ENCODE results near the gene NPBWR2.
"Not testable (repeated sequence)": the region's sequence is repeated elsewhere in the genome, so short reads cannot be mapped to it uniquely, and the experiment has no call there.

The NPBWR2 gene

DNA sequence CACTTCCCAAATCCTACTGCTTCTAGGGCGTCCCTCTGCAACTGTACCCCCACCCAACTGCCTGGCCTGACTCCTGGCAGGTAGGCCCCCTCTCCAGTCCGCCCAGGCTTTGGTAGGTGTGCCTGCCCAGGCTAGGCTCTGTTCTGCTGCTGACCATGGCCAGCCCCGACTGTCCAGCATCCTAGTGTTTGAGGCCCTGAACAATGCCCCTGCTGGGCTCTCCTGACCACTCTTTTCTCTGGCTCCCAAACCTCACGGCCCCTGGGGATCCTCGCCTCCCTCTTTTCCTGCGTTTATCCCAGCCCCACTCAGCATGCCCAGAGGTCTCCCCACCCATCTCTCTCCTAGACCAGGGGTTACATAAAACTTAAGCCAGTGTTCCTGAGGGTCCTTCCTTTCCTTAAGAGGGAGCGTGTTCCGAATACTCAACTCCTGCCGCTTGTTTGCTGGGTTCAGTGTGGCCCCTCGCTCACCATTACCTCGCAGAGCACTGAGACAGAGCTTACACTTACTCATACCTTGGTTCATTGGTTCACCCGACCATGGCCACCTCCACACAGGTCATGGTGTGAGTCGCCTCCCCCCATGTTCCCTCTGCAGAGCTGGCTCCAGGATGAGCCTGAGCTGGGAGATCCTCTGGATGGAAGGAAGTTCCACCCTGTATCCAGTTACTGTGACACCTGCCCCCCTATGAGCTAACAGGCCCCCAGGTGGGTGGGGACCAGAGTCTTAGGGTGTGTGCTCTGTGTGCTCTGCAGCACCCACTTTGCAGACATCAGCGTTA lies 35.8 kb upstream of the NPBWR2 start:
- no peak for DNase-seq

DNA sequence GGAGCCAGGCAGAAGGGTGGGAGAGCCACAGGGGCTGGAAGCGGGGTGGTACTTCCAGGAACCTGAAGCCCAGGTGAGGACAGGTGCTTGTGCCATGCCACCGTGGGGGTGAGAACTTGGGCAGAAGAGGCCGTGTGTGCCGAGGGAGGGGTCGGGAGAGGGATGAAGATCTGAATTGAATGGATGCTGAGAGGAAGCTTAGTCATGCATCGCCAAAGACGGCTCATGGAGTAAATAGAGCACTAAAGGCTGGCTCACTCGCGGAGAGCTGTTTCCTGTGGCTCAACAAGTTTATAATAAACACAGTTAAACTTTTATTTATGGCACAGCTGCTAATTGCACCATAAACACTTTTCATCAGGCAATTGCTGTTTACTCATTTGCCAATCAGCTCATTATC lies 35.2 kb upstream of the NPBWR2 start:
- no peak for DNase-seq

DNA sequence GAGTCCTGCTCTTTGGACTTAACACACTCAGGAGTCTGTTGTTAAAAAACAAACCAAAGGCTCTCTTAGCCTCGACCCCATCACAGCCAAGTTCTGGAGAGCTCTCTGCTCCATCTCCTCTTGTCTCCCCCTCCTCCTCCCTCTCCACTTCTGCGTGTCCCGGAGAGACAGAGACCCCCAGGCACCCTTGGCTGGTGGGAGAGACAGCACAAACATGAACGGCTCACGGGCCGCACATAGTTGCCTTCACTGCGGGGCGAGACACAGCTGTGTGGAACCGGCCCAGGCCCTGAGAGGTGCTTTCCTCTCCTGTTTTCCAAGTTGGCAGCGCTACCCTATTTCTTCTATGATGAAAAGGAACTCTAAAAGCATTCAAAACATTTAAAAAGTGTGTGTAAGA lies 33.6 kb upstream of the NPBWR2 start:
- DNase-seq, result no peak

DNA sequence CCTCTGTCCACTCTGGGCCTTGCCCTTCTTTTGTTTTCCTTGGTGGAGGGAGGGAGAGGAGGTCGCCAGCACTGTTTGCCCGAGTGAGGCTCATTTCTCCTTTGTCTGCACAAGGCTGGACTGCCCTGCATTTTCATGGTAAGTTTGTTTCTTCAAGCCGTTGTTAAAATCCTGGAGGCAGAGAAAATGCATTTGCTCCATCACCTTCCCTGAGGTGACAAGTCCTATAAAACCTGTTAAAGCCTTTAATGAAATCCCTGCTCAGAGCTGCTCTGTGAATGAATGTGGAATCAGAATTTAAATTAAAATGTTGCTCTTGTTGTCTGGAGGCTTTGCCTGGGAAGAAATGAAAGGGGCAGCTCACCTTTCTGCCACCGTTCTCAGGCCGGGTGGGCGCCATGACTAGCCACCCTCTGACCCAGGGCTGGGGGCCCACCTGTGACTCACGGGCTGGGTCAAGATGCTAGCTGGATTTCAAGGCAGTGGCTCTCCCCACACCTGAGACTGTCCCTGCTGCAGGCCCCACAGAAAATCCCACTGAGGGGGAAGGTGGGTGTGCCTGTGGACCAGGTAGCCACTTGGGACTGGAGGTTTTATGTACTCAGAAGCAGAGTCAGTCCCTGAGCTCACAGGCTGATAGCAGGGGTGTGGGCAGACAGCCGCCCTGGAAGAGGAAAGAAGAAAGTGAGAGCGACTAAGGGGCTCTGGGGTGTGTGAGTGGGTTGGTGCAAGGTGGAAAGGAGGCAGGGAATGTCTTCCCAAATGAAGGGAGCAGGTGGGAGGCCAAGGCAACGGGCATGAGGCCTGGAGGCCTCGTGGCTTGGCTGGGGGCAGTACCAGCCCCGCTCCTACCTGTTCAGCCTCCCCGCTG lies 32.9 kb upstream of the NPBWR2 start:
- no peak for DNase-seq

DNA sequence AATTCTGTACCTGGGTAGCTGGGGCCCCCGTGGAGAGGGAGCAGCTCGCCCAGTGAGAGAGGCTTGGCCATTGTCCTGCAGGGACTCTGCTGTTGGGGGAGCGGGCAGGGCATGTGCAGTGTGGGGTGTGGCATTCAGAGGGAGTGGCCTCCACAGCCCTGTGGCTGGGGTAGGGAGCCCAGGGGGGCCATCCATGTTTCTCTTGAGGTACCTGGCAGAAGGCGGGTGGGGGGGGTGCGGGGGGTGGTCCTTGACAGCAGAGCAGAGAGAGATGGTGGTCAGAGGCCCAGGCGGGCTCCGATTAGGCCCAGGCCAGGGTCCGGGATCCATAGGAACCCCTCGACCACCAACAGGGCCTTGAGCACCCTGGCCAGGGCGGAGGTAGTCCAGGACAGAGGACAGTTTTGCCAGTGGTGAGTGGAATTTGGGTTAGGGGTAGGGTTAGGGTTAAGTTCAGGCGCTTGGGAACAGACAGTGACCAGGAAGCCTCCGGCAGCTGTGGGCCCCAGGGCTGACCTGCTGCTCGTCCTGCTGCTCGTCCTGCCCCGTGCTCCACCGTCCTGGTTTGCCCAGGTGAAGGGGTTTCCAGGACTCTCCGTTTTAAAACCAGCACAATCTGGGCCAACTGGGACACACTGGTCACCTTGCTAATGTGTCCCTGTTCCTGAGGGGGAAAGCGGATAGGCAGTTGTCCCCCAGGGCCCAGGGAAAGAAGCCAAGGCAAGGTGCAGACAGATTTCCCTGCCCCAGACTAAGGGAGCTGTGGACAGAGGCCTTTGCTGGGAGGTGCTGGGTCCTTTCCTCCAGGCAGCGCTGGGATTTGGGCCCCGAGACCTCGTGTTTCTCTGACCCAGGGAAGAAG lies 32.1 kb upstream of the NPBWR2 start:
- no peak for DNase-seq

DNA sequence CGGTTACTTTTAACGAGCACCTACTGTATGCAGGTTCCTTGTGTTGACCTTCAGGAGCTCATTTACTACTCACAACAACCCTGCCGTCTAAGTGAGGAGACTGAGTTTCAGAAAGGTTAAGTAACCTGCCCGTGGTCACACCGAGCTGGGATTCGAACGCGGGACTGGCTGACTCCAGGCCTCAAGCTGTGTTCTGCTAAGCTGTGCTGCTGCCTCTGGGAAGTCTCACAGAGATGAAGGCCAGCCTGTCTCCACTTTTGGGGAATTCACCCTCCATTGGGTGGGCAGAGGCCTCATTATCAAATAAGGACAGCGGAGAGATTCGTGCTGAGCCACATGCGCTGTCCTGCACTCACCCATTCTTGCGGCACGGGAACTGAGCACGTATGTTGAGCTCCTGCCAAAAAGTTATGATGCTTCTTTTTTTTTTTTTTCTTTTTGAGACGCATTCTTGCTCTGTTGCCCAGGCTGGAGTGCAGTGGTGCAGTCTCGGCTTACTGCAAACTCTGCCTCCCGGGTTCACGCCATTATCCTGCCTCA lies 31.0 kb upstream of the NPBWR2 start:
- DNase-seq, result no peak

DNA sequence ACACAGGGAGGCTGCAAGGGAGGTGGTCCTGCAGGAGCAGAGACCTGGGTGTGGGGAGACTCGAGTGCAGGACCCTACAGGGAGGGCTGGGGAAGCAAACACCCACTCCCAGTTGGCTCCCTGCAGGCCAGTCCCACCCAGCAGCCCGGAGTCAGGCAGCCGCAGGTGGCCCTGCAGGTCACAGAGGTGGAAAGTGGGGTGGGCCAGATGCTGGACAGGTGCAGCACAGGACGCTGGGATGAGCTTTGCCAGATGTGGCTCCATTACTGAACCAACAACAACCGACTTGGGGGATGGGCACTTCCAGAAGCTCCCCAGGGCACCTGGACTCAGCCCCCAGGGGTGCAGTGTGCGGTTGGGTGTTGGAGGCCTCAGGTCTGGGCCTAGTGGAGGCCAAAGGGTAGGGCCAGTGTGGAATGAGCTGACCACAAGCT lies 30.2 kb upstream of the NPBWR2 start:
- no peak for DNase-seq

DNA sequence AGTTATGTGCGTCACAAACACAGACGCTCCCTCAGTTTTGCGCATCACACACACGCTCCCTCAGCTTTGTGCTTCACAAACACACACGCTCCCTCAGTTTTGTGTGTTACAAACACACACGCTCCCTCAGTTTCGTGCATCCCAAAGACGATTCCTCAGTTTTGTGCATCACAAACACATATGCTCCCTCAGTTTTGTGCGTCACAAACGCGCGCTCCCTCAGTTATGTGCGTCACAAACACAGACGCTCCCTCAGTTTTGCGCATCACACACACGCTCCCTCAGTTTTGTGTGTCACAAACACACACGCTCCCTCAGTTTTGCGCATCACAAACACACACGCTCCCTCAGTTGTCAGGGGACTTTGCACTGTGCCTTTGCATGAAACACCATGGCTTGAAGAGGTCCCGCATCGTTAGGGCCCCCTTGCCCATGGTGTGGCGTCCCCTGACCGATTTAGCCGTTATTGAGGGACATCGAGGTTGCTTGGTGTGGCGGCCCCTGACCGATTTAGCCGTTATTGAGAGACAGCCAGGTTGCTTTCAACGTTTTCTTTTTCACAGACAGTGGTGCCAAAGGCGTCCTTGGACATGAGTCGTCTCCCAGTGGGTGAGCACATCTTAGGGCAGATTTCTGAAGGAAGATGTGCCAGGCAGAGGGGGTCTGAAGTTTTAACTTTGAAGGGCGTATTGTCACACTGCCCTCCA lies 28.8 kb upstream of the NPBWR2 start:
- DNase-seq, result no peak

DNA sequence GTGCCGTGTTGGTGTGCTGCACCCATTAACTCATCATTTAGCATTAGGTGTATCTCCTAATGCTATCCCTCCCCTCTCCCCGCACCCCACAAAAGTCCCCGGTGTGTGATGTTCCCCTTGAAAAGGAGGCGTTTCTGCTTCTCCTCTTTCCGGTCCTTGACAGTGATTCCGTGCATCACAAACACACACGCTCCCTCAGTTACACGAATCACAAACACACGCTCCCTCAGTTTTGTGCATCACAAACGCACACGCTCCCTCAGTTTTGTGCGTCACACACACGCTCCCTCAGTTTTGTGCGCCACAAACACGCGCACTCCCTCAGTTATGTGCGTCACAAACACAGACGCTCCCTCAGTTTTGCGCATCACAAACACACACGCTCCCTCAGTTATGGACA lies 27.4 kb upstream of the NPBWR2 start:
- not testable (repeated sequence) for DNase-seq

DNA sequence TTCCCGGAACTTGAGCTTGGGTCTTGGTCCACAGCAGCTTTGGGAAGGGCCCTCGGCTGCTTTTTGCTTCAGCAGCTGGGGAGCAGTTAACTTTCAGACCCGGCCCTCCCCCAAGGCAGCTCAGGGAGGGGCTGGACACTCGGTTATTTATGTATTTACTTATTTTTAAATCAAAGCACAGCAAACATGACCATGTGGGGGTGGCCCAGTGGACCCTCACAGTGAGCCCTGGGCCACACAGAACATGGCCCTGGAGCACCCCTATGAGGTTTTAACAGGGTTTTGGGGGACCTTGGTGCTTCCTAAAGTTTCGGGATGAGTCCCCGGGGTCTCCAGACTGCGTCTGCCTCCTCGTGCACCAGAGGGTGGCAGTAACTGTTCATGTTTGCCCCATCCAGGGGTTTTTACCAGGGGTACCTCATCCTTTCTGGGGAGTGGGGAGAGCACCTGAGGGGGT lies 26.6 kb upstream of the NPBWR2 start:
- no peak for DNase-seq

DNA sequence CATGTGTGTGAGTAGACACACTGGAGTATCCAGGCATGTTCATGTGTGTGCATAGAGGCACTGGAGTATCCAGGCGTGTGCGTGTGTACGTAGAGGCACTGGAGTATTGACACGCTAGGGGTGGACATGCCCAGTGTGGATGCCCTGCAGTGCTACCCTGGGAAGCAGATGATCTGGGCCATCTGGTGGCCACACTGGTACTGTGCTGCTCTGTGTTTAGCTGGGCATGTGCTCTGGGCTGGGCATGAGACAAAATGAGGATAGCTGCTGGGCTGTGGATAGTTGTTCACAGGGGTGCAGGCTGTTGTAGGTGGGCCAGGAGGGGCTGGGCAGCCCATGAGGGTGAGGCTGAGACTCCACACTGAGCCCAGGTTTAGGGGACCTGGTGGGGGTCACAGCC lies 24.0 kb upstream of the NPBWR2 start:
- no peak for DNase-seq

DNA sequence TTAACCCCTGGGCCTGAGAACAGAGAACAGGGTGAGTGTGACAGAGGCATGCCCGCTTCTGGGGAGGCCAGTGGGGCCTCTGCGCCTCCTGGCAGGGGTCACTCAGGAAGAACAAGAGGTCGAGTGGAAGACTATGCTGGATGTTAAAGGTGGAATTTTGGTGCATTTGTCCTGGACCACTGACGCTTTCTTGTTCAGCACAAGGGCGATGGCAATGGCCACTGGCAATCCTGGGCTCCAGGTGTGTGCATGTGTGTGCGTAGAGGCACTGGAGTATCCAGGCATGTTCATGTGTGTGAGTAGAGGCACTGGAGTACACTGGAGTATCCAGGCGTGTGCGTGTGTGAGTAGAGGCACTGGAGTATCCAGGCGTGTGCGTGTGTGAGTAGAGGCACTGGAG lies 23.5 kb upstream of the NPBWR2 start:
- no peak for DNase-seq

DNA sequence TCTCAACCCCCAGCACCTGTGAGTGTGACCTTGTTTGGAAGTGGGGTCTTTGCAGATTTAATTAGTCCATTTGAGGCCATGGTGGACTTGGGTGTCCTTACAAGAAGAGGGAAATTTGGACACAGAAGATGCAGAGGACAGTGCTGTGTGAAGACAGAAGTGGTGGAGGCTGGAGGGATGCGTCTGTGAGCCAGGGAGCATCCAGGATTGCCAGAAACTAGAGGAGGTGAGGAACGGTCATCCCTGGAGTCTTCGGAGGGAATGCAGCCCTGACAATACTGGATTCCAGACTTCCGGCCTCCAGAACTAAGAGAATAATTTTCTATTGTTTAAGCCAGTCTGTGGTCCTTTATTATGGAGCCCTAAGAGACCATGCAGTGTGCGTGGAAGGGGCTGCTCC lies 22.9 kb upstream of the NPBWR2 start:
- no peak for DNase-seq

DNA sequence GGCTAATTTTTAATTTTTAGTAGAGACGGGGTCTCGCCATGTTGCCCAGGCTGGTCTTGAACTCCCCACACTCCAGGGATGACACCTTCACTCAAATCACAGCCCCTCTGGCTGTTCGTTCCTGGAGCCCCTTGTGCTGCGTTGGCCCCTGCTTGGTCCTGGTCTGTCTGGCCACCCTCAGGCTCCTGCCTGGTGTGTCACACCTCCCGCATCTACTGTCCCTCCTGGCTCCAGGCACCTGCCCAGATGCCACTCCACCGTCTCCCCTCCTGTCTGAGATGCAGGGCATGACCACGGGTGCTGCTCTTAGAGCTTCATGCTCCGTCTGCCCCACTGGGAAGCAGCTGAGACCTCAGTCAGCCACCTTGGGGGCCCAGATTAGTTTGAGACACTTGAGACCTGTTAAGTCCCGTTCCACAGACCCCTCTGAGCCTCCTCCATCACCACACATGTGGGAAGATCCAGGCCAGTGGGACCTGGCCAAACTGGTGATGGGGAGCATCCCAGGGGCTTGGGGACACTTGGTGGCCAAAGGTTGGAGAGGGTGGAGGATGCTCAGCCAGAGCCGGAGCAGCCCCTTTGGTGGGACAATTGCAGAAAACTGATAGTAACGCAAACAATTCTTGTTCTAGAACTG lies 21.9 kb upstream of the NPBWR2 start:
- DNase-seq, result no peak

DNA sequence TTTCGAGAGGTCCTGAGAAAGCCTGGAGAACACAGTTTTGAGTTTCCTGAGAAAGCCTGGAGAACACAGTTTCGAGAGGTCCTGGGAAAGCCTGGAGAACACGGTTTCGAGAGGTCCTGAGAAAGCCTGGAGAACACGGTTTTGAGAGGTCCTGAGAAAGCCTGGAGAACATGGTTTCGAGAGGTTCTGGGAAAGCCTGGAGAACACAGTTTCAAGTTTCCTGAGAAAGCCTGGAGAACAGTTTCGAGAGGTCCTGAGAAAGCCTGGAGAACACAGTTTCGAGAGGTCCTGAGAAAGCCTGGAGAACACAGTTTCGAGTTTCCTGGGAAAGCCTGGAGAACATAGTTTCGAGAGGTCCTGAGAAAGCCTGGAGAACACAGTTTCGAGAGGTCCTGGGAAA lies 16.2 kb upstream of the NPBWR2 start:
- DNase-seq, result not testable (repeated sequence)

DNA sequence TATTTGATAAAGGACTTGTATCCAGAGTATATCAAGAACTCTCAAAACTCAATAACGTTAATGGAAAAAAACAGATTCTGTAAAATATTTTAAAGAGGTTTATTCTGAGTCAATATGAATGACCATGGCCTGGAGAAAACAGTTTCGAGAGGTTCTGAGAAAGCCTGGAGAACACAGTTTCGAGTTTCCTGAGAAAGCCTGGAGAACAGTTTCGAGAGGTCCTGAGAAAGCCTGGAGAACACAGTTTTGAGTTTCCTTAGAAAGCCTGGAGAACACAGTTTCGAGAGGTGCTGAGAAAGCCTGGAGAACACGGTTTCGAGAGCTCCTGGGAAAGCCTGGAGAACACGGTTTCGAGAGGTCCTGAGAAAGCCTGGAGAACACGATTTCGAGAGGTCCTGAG lies 15.6 kb upstream of the NPBWR2 start:
- DNase-seq, result not testable (repeated sequence)

DNA sequence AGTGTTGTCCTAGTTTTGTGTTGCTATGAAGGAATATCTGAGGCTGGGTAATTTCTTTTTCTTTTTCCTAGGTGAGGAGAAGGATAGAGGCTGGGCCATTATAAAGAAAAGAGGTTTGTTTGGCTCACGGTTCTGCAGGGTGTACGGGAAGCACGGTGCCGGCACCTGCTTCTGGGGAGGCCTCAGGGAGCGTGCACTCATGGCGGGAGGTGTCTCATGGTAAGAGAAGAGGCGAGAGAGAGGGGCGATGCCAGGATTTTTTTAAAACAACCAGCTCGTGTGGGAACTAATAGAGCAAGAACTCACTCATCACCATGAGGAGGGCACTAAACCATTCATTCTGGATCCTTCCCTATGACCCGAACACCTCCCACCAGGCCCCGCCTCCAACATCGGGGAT lies 14.2 kb upstream of the NPBWR2 start:
- no peak for DNase-seq

DNA sequence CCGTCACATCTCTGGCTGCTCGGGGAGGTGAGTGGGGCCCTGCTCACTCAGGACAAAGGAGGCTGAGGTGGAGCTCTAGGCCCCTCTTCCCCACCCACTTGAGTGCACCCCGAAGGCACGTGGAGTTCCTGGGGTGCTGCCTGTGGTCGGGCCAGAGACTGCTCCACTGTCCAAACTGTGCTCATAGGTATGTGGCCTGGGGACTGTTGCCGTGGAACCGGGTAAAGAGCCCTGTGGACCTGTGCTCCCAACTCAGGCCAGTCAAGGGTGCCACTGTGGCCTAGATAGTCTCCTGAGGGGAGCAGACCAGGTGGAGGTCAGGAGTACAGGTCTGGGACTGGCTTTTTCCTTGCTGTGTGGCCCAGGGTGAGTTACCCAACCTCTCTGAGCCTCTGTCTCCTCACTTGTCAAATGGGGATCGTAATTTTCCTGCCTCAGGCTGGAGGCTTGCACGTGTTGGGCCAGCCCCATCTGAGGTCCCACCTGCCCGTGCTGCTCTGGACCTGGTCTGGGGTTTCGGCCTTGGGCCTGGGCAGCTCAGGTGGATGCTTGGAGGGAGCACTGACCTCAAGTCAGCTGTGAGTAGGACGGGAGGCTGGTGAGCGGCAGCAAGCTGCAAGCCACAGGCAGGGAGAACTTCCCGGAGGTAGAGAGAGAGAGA lies 12.4 kb upstream of the NPBWR2 start:
- no peak for DNase-seq

DNA sequence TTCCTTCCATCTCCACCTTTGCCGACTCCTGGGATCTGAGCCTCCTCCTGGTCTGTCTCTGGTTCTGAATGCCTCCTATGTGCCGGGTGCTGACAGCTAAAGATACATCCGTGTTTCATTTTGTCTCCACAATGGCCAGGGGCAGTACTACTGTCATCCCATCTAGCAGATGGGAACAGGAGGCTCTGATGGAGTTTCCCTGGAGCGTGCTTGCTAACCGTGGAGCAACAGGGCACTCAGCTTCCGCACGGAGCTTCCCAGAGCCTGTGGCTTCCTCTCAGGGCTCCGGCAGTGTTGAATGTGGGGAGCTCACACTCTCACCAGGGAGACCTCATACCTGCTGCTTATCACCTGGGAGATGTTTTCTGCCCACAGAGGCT lies 11.9 kb upstream of the NPBWR2 start:
- DNase-seq, result no peak

DNA sequence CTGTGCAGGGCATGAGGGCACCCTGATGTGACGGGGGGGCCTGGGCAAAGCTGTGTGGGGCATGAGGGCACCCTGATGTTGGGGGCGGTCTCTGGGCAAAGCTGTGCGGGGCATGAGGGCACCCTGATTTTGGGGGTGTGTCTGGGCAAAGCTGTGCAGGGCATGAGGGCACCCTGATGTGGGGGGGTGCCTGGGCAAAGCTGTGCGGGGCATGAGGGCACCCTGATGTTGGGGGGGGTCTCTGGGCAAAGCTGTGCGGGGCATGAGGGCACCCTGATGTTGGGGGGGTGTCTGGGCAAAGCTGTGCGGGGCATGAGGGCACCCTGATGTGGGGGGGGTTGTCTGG lies 10.0 kb upstream of the NPBWR2 start:
- DNase-seq, result not testable (repeated sequence)
